ENCODE data around the gene SLC34A2.

GRCh38 chr4:25656031-25656430 lies 380 bp downstream of the SLC34A2 start:
- TF ChIP-seq CTCF (IDR thresholded peaks at IDR 0.05) (no peak), POLR2AphosphoS5 (IDR thresholded peaks at IDR 0.05) (no peak), POLR2A (IDR thresholded peaks at IDR 0.05) (no peak)

All from suprapubic skin (tissue), 4 donors.